HG02623 (cell line): ENCODE measurements around the gene SIK2.

Experiments
- ATAC-seq: cut with Tn5 transposase; IDR thresholded peaks from one replicate; pipeline ENCODE4 v1.9.1; 2021; ENCODE audit warnings: moderate library complexity; ENCODE audit not compliant: unreplicated experiment

The SIK2 gene

DNA sequence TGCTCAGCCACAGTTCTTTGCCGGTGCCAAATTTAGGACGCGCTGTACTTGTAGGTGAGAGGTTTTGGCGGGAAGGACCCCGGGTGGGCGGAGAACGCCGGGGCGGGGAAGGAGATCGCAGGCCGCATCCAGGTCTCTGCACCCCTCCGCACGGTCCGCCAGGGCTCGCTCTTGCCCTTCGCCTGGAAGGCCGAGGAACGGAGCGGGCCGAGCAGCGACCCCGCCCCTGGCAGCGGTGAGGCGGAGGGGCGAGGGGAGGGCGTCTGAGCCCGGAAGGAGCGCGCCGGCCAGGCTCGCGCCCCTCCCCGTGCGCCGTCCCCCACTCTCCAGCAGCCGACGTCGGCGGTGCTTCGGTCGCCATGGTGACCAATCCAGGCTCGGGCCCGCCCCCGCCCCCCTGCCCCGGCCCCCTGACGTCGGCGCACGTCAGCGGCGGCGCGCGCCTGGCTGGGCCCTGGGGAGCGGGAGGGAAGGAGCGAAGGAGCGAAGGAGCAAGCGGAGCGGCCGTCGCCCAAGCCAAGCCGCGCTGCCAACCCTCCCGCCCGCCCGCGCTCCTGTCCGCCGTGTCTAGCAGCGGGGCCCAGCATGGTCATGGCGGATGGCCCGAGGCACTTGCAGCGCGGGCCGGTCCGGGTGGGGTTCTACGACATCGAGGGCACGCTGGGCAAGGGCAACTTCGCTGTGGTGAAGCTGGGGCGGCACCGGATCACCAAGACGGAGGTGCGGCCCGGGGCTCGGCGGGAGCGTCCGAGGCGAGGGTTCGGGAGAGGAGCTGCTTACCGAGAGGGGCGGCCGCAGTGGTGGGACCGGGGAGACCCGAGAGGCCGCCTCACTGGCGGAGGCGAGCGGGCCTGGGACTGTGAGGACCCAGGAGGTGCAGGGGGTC lies at the start of gene SIK2:
TSS of gene SIK2 (plus strand) at position 471 of the 886 bp plus-strand sequence. CDS start at position 586, 115 bp downstream.
- peak; percentile 90 for ATAC-seq

GRCh38 chr11:111554532-111554931 lies 47.7 kb upstream of the SIK2 start:
- ATAC-seq, result no peak

GRCh38 chr11:111555255-111555654 lies 47.0 kb upstream of the SIK2 start:
- ATAC-seq, result no peak

DNA sequence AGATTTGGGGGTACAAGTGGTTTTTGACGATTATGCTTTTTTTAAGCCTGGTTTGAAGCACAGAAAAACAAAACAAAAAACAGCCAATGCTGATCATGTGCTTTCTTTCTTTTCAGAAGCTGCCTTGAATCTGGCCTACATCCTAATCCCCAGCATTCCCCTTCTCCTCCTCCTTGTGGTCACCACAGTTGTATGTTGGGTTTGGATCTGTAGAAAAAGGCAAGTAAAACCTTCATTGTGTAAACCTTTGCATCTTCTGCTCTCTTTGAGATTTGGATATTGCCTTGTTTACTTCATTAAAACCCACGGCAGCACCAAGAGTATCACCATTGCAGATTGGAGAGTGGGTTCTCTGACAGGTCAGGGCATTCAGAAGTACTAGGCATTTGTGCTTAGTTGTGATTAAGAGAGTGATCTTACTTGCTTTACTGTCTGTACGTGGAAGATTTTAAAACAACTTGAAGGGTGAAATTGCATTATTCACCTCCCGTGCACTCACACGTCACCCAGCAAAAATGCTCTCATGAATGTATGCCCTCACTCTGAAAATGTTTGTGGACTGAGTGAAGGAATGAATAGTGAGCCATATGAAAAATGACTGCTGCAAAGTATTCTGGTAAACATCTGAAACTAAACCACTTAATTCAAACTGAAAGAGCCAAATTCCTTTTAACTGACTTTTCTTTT lies 44.7 kb upstream of the SIK2 start:
- no peak for ATAC-seq

GRCh38 chr11:111559800-111560464 lies 42.3 kb upstream of the SIK2 start:
- ATAC-seq, result no peak

DNA sequence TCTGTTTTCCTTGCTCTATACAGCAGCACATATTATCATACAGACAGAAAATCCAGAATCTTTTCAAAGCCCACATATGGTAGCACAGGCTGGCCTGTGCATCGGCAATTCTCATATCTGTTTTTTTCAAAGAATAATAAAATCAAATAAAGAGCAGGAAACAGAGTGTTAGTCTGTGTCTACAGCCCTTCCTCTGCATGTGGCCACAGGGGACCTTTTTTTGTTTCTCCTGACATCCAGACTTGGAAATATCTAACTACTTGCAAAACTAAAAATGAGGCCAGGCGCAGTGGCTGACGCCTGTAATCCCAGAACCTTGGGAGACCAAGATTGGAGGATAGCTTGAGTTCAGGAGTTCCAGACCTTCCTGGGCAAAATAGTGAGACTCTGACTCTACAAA lies 41.4 kb upstream of the SIK2 start:
- ATAC-seq, result no peak

DNA sequence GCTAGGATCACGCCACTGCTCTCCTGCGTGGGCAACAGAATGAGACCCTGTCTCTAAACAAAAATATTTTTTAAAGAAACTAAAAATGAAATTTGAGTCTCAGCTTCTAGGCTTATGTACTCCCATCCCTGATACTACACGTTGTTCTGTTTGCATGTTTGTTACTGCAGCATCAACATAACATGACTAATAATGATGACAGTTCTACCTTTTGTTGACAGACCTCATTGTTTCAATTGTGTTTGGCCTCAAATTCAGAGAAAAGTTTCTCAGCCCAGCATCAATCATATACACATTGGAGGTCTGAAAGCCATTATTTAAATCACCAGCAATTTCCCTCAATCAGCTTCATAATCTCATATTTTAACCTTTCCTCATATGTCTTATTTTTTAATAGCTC lies 40.9 kb upstream of the SIK2 start:
- ATAC-seq, result no peak

GRCh38 chr11:111561791-111562325 lies 40.4 kb upstream of the SIK2 start:
- no peak for ATAC-seq

GRCh38 chr11:111562692-111563389 lies 39.4 kb upstream of the SIK2 start:
- ATAC-seq, result no peak

GRCh38 chr11:111565114-111565720 lies 37.0 kb upstream of the SIK2 start:
- ATAC-seq, result no peak

DNA sequence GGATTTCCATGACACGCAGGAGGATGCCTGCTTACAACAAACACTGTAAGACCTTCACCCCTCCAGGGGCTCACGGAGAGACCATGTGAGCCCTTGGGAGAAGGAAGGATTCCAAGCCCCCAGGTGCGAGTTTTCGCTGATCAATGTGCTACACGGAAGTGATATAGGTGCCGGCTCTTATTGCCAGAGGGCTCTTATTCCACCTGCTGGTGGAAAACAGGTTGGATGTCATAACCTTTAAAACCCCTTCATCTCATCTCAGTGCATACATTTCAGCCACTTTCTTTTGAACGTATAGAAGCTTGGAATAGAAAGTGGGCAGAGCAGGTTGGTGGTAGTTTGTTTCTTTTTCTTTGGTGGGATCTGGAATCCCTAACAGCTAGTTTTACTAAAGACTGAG lies 35.9 kb upstream of the SIK2 start:
- ATAC-seq, result no peak

- ATAC-seq, result no peak
These were observed 32.8 kb upstream of the SIK2 start for GRCh38 chr11:111569476-111569875.

DNA sequence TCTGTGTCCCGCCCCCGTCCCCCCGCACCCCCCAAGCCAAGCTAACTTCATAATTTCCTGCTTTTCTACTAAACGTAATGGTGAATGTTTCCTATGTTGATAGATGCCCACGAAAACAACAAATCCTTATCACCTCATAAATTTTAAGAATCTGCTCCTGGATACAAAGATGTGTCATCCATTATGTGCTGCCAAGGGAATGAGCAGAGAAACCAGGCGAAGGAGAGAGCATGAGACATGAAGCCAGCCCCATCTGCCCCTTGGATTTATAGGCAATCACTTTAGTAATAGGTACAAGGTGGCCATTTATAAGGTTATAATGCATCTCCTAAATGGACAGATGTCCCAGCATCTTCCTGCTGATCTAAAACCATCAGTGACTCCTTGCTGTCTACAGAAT lies 31.5 kb upstream of the SIK2 start:
- no peak for ATAC-seq

DNA sequence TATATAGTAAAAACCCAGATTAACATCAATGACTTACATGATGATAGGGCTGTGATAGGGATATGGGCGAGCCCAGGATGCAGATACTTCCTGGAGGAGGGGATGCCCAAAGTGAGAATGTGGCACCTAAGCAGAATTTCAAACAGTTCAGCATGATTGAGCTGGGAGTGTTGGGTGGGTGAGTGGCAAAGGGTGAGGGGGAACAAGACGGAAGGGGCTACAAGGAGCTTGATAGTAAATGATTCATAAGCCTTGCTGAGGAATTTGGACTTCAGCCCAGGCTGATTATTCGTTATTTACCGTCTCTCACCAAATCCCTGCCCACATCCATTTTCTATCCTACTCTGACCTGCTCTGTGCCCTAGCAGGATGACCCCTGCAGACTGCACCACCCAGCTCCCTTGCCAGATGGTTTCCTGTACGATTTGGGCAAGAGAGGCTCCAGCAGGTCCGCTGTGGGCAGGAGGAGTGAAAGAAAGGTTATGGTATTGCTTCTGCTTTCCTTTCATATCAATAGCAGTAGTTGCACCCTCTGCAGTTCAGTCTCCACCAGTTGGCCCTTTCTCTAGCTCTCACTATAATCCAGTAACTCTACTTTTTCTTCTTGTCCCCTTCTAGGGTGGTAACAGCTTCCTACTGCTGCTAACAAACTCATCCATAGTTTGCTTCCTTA lies 30.3 kb upstream of the SIK2 start:
- no peak for ATAC-seq

- no peak for ATAC-seq
These were observed 29.7 kb upstream of the SIK2 start for GRCh38 chr11:111572581-111572980.

DNA sequence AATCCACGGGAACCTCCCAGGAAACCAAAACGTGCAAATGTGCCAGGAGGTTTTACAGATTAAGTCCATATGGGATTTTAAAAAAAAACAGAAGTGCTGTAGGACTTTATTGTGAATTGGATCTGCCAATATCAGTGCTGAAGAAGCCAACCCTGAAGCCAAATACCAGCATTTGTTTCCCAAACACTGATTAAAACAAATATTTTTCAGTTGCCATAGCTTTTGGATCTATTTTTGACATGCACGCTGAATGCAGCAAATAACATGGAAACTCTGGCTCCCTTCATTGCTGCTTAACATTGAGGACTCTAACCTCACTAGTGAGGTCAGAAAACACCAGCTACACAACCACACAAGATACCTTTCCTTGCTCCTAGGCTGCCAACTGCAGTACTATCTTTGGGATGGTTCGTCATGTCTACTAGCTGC lies 28.4 kb upstream of the SIK2 start:
- ATAC-seq, result no peak

DNA sequence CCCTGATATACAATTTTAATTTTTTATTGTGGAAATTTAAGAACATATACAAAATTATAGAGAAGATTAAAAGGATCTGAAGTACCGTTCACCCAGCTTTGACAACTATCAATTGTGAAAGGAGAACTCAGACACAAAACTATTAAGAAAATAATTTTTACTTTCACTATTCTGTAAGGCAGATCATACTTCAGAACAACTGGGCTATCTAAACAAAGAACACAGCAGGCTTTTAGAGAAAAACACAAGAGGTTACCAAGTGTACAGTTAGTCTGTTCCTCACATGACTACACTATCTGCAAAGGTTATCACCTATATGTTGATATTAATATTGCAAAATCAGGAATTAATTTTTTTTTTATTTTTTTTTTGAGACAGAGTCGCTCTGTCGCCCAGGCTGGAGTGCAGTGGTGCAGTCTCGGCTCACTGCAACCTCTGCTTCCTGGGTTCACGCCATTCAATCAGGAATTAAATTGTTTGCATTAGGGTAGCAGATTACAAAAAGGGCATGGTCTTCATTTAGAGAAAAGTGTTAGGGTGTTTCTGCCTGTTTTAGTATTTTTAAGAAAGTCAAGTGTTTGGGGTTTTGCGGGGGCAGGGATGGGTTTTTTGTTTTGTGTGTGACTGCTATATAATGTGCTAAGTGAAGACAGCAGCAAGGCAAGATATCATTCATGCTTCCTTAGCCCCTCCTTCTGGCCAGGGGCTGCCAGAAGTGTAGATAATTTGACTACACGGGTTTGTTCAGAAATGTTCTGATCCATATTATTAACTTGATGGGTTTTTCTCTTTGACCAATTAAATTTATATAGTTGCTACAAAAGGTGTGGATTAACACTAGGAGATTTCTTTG lies 27.6 kb upstream of the SIK2 start:
- ATAC-seq, result no peak

DNA sequence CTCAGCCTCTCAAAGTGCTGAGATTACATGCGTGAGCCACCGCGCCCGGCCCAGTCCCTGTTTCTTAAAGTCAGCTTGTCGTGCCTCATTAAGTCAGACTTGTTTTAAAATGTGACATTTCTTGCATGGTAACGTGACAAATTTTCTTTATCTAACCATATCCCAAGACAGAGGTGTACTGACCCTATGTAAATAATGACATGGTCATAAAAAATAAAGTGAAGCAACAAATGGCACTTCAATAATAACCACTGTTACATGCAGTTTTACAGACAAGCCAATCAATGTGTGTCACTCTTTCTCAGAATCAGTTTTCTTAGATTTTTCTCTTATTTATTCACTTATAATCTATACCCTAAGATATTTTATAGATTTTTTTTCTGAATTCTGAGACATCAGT lies 26.5 kb upstream of the SIK2 start:
- ATAC-seq, result no peak

- no peak for ATAC-seq
These were observed 24.4 kb upstream of the SIK2 start for GRCh38 chr11:111577821-111578220.
